IMR-90 (cell line): ENCODE measurements around the gene MRPS9. TPM values are rescaled to one million over a fixed set of nuclear protein-coding genes. Genes with fewer than 3 reads are reported as not detected.

Experiments used
- ATAC-seq: fragments of 200-7000 bp; cut with Tn5 transposase; 2 replicates; pipeline ENCODE4 v1.9.1; 2020; ENCODE audit warnings: low read depth, mild to moderate bottlenecking, moderate library complexity
- BruUV-seq: library from RNA; stranded (reverse); fragments of 400-500 nt; replicated peaks from 2 replicates; lab custom pipeline; 2021; lab: Mats Ljungman, UMichigan
- CTCF ChIA-PET: fragments of 300-600 bp; formaldehyde crosslinking; extraction: SDS; loops from one replicate; lab custom pipeline; 2021; ENCODE audit warnings: antibody characterized with exemption; lab: Yijun Ruan, JAX
- POLR2A ChIA-PET: fragments of 300-600 bp; sonication (Branson Sonifier 250); formaldehyde crosslinking; loops from one replicate; lab custom pipeline; 2022; ENCODE audit warnings: antibody characterized with exemption; ENCODE audit not compliant: unreplicated experiment; lab: Charles Lee
- DNase-seq: peaks from one replicate; pipeline ENCODE4 v3.0.0; 2013
- H2AFZ ChIP-seq: replicated peaks from 2 replicates; pipeline ENCODE3; 2013; ENCODE audit warnings: low read length, mild to moderate bottlenecking; ENCODE audit not compliant: poor library complexity
- H2AK5ac ChIP-seq: 2 replicates; pipeline ENCODE4 v1.6.1; 2013; ENCODE audit warnings: low read depth, low read length, inconsistent platforms
- H2AK9ac ChIP-seq: replicated peaks from 2 replicates; pipeline ENCODE3; 2013; ENCODE audit warnings: mild to moderate bottlenecking, low read depth, low read length, moderate library complexity; ENCODE audit not compliant: poor library complexity
- H2BK120ac ChIP-seq: 2 replicates; pipeline ENCODE4 v1.6.1; 2013; ENCODE audit warnings: low read depth, low read length, inconsistent platforms
- H2BK15ac ChIP-seq: 3 replicates; pipeline ENCODE4 v1.6.1; 2013; ENCODE audit warnings: low read depth, low read length, inconsistent platforms
- H2BK20ac ChIP-seq: 2 replicates; pipeline ENCODE4 v1.6.1; 2013; ENCODE audit warnings: low read depth, mild to moderate bottlenecking, inconsistent platforms, low read length, moderate library complexity
- H2BK5ac ChIP-seq: 2 replicates; pipeline ENCODE4 v1.6.1; 2013; ENCODE audit warnings: mild to moderate bottlenecking, low read depth, low read length, inconsistent platforms; ENCODE audit not compliant: poor library complexity, severe bottlenecking
- H3K14ac ChIP-seq: replicated peaks from 2 replicates; pipeline ENCODE4 v1.6.1; 2013; ENCODE audit warnings: low read depth, low read length, inconsistent platforms
- H3K18ac ChIP-seq: 2 replicates; pipeline ENCODE4 v1.6.1; 2013; ENCODE audit warnings: low read depth, low read length, control low read depth
- H3K23ac ChIP-seq: 2 replicates; pipeline ENCODE4 v1.6.1; 2013; ENCODE audit warnings: low read depth, low read length, inconsistent platforms
- H3K27ac ChIP-seq: 2 replicates; pipeline ENCODE4 v1.5.1; 2013; ENCODE audit warnings: mild to moderate bottlenecking, control low read depth, low read length; ENCODE audit not compliant: insufficient read depth
- H3K27me3 ChIP-seq: 2 replicates; pipeline ENCODE4 v1.6.1; 2013; ENCODE audit warnings: low read length; ENCODE audit not compliant: control insufficient read depth, insufficient read depth
- H3K36me3 ChIP-seq: 2 replicates; pipeline ENCODE4 v1.6.1; 2013; ENCODE audit warnings: low read length, mixed read lengths; ENCODE audit not compliant: control insufficient read depth, insufficient read depth
- H3K4ac ChIP-seq: 2 replicates; pipeline ENCODE4 v1.6.1; 2013; ENCODE audit warnings: low read depth, low read length, inconsistent platforms
- H3K4me1 ChIP-seq: 2 replicates; pipeline ENCODE4 v1.6.1; 2013; ENCODE audit warnings: low read length, mixed read lengths; ENCODE audit not compliant: control insufficient read depth, insufficient read depth
- H3K4me2 ChIP-seq: 2 replicates; pipeline ENCODE4 v1.6.1; 2013; ENCODE audit warnings: low read depth, mild to moderate bottlenecking, control low read depth, low read length, moderate library complexity
- H3K4me3 ChIP-seq: 2 replicates; pipeline ENCODE4 v1.5.1; 2013; ENCODE audit warnings: low read depth, mild to moderate bottlenecking, control low read depth, low read length, moderate library complexity; ENCODE audit not compliant: insufficient read depth
- H3K56ac ChIP-seq: 2 replicates; pipeline ENCODE4 v1.6.1; 2013; ENCODE audit warnings: low read length, inconsistent platforms; ENCODE audit not compliant: insufficient read depth; ENCODE audit errors: extremely low read depth
- H3K79me1 ChIP-seq, 2 experiments: 2 replicates each; pipeline ENCODE4 v1.6.1; 2013; ENCODE audit warnings: low read length in 2 of 2, inconsistent platforms in 1 of 2, low read depth in 1 of 2
- H3K9ac ChIP-seq: 2 replicates; pipeline ENCODE4 v1.6.1; 2013; ENCODE audit warnings: low read depth, low read length, control low read depth
- H3K9me1 ChIP-seq: 2 replicates; pipeline ENCODE4 v1.6.1; 2013; ENCODE audit warnings: low read length, inconsistent platforms; ENCODE audit not compliant: insufficient read depth
- H3K9me3 ChIP-seq: 2 replicates; pipeline ENCODE4 v1.6.1; 2013; ENCODE audit warnings: low read length; ENCODE audit not compliant: control insufficient read depth, insufficient read depth
- H4K20me1 ChIP-seq: 2 replicates; pipeline ENCODE4 v1.6.1; 2013; ENCODE audit warnings: low read length, inconsistent platforms; ENCODE audit not compliant: insufficient read depth
- H4K5ac ChIP-seq: 2 replicates; pipeline ENCODE4 v1.6.1; 2013; ENCODE audit warnings: mild to moderate bottlenecking, low read depth, low read length, control low read depth
- H4K8ac ChIP-seq, 2 experiments: 2 replicates each; pipeline ENCODE4 v1.6.1; 2013; ENCODE audit warnings: low read depth in 2 of 2, low read length in 2 of 2, control low read depth in 1 of 2, inconsistent platforms in 1 of 2
- H4K91ac ChIP-seq: 2 replicates; pipeline ENCODE4 v1.6.1; 2013; ENCODE audit warnings: low read depth, low read length, inconsistent platforms; ENCODE audit not compliant: insufficient read depth
- BHLHE40 ChIP-seq: fragments of 150-350 bp; IDR thresholded peaks from 2 replicates; pipeline ENCODE4 v1.6.1; 2016; ENCODE audit warnings: mild to moderate bottlenecking, low read depth, low read length
- CHD1 ChIP-seq: IDR thresholded peaks from 2 replicates; pipeline ENCODE4 v1.6.1; 2012; ENCODE audit warnings: low read depth, low read length, improper control_type of control experiment
- CTCF ChIP-seq: conservative IDR thresholded peaks from 2 replicates; pipeline ENCODE4 v1.5.1; 2012; ENCODE audit warnings: mild to moderate bottlenecking, low read depth, low read length, improper control_type of control experiment
- POLR2A ChIP-seq: IDR thresholded peaks from 2 replicates; pipeline ENCODE4 v1.6.1; 2012; ENCODE audit warnings: mild to moderate bottlenecking, low read depth, low read length
- RCOR1 ChIP-seq: IDR thresholded peaks from 2 replicates; pipeline ENCODE4 v1.6.1; 2012; ENCODE audit warnings: mild to moderate bottlenecking, low read length, improper control_type of control experiment; ENCODE audit not compliant: insufficient replicate concordance
- SMC3 ChIP-seq: fragments of 150-350 bp; IDR thresholded peaks from 2 replicates; pipeline ENCODE4 v1.6.1; 2016; ENCODE audit warnings: low read depth, mild to moderate bottlenecking, antibody characterized with exemption, low read length, moderate library complexity
- dilution Hi-C: fragments of 300-500 bp; cut with HindIII; formaldehyde crosslinking; loops from one replicate; pipeline ENCODE4 v1.14.3; 2018; ENCODE audit warnings: low sequenced_read_pairs; ENCODE audit not compliant: unreplicated experiment
- in situ Hi-C: fragments of 300-500 bp; cut with MboI; formaldehyde crosslinking; loops from 3 replicates; pipeline ENCODE4 v1.14.3; 2019; ENCODE audit warnings: low sequenced_read_pairs, inconsistent platforms, mixed read lengths
- intact Hi-C: fragments of 100-400 bp; cut with micrococcal nuclease; formaldehyde crosslinking; loops from 2 replicates; pipeline ENCODE4 v1.10.0; 2022
- polyA plus RNA-seq, 3 experiments: library from polyadenylated mRNA; depleted of rRNA; stranded (reverse); fragments of >200 nt; gene quantifications; 2 replicates each; pipeline ENCODE4 v1.2.3, GENCODE V29; 2012; ENCODE audit warnings: low replicate concordance in 1 of 3
- total RNA-seq: library from RNA; depleted of rRNA; stranded (reverse); fragments of >200 nt; gene quantifications from 2 replicates; pipeline ENCODE4 v1.2.3, GENCODE V29; 2012

MRPS9 gene
- total and polyA plus RNA-seq, 2 of the 4 experiments (the other 2 are of a cell fraction), result 20.6 to 27.7 TPM

- dilution Hi-C loops (no loop called here), in situ Hi-C loops (no loop called here), intact Hi-C loops (no loop called here)
- H2BK120ac ChIP-seq, result no peak overlapping the region
- no peak overlapping the region for H3K4ac ChIP-seq
- no peaks in the 10 kb centered on the region for H3K79me1 ChIP-seq
- no peak overlapping the region for H2AK5ac ChIP-seq
- H4K20me1 ChIP-seq, result no peaks in the 10 kb centered on the region
- H3K23ac ChIP-seq, result no peak overlapping the region
- H3K36me3 ChIP-seq, result no peaks in the 10 kb centered on the region
- no peak overlapping the region for H3K9ac ChIP-seq
- no peak overlapping the region for H2BK5ac ChIP-seq
- no peaks in the 10 kb centered on the region for H3K9me1 ChIP-seq
- peaks cover 7% of the 10 kb centered on the region; the same call in 1 of the 2 replicates for H3K27me3 ChIP-seq
- POLR2A ChIA-PET, result no interaction called here
- H3K4me3 ChIP-seq, result no peak overlapping the region
- ATAC-seq (no peak), DNase-seq (no peak)
- no peak overlapping the region for H3K27ac ChIP-seq
- no peak overlapping the region for H2BK20ac ChIP-seq
- H2AK9ac ChIP-seq, result no peak overlapping the region
- H3K18ac ChIP-seq, result no peak overlapping the region
- H3K9me3 ChIP-seq, result peaks cover 3% of the 10 kb centered on the region; the same call in 1 of the 2 replicates
- no peak overlapping the region for H3K56ac ChIP-seq
- BruUV-seq, result no TSS peak
- H2BK15ac ChIP-seq, result no peak overlapping the region
- H3K4me1 ChIP-seq, result no peaks in the 10 kb centered on the region
- no peak overlapping the region for H2AFZ ChIP-seq
- CTCF ChIA-PET, result no interaction called here
- H4K91ac ChIP-seq, result no peak overlapping the region
- no peak overlapping the region for H4K5ac ChIP-seq
- H3K4me2 ChIP-seq, result no peak overlapping the region
- H3K14ac ChIP-seq, result no peak overlapping the region
- no peak for TF ChIP-seq SMC3
- no peak for TF ChIP-seq CTCF
- TF ChIP-seq BHLHE40, result no peak
- no peak for TF ChIP-seq RCOR1
- TF ChIP-seq CHD1, result no peak
- no peak for TF ChIP-seq POLR2A
- no peak overlapping the region for H4K8ac ChIP-seq
These were observed 92.7 kb downstream of the MRPS9 start for GRCh38 chr2:105130546-105130945.
